GM19372 (cell line): ENCODE measurements around the gene AVPR2.

Experiments used
- ATAC-seq: cut with Tn5 transposase; IDR thresholded peaks from one replicate; pipeline ENCODE4 v1.9.1; 2021; ENCODE audit warnings: mild to moderate bottlenecking, low read depth, moderate library complexity; ENCODE audit not compliant: unreplicated experiment

AVPR2 gene

DNA sequence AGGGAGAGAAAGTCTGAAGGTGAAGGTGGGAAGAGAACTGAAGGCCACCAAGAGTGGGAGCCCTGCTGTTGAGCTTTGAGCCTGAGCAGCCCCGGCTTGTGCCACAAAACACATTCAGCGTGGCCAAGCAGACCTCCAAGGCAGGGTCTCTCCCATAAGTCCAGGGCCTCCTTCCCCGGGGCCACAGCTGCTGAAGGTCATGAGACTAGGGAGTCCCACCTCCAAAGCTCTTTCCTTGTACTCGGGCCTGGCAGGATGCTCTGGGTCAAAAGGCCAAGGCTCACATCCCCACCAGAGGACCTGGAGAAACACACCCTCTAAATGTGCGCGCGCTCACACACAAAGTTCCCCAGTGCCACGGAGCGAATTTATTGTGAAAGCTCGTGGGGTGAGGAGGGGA is 25.1 kb downstream of the AVPR2 start:
- no peak for ATAC-seq

DNA sequence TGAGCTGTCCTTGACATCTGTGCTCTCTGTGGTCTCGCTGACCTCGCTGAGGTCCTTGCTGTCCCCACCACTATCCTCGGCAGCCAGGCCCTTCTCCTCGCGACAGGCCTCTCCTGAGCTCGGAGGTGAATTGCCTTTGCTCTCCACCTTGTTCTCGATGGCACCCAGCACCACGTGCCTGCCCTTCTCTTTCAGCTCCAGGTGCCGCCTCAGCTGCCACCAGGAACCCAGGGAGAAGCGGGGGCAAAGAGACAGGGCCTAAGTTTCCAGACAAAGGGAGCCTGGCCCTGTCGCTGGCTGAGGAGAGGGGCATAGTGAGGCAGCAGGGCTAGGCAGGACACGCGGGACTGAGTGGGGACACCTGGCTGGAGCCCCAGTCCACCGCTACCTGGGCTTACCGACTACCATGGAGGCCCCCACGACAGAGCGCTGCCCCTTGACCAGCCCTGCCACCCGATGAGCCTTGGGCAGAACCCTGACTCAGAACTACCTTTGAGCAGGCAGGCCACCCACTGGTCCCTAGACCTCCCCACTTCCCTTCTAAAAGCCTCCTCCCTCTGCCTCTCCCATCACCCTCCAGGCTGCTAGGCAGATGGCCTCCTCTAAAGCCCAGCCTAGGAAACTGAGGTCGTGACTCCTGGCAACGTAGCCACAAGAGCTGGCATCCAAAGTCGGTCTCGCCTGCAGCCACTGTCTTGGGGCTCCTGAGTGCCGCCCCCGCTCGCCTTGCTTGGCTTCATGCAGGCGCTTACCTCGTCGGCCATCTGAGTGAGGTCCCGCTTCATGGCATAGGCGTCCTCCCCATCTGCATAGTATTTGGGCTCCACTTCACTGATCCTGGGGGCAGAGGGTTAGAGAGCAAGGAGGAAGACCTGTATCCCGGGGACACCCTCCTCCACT is 25.8 kb downstream of the AVPR2 start:
- ATAC-seq: no peak

DNA sequence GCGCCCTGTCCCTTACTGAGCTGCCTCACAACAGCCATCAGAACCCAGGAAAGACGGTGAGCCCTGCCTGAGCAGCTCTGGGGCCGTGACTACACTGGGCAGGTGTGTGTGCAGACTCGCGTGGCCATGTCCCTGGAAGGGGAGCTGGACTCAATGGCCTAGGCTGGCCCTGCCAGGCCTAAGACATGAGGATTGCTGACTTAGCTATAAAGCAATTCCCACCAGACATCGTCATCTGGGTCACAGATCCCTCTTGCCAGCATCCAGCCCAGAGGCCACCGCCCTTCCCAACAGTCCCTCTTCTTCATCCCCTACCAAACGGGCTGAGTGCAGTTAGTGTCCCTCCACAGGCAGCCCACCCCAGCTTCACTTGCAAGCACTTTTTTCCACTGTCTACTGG is 26.7 kb downstream of the AVPR2 start:
- ATAC-seq: no peak

DNA sequence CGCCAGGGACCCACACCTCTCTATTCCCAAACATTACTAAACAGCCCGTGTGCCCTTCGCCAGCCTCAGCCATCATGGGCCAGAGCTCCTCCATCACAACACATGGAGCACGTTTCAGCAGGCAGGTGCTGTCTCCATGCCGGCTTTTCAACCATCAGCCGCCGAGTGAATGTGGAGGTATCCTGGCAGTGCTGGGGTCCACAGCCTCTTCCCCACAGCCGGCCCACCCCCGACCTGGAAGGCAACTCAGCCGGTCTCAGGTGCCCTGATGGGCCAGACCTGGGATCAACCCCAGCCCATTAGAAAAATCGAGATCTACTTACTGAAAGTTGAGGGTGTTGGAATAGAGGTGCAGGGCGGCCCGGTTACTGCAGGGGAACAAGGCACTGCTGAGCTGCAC is 27.3 kb downstream of the AVPR2 start:
- no peak for ATAC-seq

DNA sequence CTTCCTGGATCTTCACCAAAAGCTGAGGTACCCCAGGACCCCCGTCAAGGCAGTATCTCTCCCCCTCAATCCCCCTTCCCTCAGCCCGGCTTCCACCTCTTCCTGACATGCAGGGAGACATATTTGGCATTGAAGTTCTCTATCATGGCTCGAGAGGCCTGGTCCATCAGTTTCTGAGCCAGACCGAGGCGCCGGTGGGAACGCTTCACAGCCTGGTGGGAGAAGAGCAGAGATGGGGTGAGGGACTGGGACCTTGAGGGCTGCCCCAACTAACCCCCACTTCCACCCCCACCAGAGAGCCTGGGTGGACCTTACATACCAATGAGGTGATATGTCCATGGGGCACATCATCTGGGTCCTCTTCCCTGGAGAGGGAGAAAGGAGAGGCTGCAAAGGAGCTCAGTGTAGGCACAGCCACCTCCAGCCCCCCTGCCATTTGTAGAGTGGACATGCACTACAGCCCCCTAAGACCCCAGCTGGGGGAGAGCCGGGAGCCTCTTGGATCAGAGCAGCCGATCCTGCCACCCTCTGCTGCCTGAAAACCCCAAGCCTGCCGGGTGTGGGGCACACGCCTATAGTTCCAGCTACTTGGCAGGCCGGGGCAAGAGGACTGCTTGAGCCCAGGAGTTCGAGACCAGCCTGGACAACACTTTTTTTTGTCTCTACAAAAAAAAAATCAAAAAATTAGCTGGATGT is 27.9 kb downstream of the AVPR2 start:
- no peak for ATAC-seq

DNA sequence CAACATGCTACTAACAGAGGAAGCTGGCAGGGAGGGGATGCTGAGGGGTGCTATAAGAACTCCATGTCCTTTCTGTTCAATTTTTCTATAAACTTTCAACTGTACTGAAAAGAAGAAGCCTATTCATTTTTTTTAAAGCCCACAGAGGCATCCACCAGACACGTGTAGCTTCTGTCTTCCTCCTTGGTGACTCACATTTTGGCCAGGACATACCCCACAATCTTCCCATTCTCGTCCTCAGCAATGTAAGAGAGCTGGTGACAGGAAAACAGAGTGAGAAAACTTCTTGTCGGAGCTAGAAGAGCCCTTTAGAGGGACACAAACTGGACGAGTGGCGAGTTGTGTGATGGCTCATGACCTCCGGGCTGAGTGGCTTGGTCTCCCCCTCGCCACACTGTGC is 29.3 kb downstream of the AVPR2 start:
- ATAC-seq: no peak

DNA sequence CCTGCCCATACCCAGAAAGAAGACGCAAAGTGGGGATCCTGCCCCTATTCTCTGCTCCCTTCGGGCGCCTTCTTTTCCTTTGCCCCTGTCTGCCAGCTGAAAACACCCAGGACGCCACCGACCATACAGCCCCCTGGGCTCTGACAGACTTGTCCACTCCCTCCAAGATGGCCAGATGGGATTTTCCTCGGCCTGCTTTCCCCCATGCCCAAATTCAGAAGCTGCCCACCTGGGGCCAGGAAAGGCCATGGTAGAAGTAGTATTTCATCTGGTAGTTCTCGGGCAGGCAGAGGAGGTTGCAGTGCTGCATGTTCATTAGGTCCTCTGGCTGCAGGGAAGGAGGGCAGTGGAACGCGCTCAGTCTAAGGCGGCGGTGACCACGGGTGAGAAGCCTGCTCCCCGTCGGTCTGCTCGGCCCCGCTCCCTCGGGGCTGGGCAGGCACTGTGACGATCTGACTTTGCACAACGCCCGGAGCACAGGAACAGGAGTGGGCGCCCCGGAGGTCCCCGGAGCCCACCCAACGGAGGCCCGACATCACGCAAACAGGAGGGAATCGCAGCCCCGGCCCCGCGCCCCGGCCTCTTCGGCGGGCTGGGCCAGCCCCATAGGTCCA is 29.8 kb downstream of the AVPR2 start:
- no peak for ATAC-seq

DNA sequence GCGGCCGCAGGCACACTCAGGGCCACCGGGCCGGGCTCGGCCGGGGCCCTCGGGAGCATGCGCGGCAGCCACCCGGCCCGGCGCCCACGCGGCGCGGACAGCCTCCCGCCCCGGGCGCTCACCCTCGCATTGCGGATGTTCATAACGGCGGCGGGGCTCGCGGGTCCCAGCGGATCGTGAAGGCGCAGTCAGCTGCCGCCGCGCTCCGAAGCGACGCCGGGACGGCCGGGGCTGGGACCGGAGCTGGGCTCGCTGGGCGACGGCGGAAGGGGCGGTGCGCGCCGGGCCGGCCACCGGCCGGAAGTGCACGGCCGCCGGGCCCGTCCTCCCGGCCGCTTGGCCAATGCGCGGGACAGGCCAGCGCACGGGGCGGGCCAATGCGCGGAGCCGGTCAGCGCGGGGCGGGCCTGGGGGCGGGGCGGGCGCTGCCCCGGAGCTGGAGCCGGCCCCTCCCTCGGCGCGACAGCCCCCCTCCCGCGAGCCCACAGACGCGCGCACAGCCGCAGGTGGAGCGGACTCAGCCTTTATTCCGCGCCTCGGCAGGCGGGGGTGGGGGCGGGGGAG is 30.4 kb downstream of the AVPR2 start, which contains the start of gene NAA10:
TSS of gene NAA10 (minus strand) at position 276 of the 564 bp plus-strand sequence. CDS start at position 143, 133 bp downstream.
- ATAC-seq: peak; percentile 90

DNA sequence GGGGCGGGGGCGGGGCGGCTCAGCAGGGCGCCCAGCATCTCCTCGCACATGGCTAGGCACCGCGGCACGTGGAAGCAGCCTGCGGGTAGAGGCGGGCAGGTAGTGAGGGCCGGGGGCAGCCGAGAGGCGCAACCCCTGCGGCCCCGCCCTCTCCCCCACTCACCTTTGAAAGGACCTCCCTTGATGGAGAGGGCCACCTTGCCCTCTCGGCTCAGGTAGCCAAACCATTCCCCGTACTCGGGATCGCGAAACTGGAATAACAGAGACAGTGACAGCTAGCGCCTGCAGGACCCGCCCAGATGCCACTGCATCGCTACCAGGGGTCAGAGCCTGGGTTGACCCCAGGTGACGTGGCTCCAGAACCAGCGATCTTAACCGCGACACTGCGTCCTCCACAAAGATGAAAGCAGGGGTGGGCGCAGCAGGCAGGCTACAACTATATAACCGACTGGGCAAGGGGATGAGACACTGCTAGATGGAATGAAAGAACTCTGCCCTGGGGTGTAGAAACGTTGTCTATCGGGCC is 30.9 kb downstream of the AVPR2 start:
- peak; percentile 18 for ATAC-seq

DNA sequence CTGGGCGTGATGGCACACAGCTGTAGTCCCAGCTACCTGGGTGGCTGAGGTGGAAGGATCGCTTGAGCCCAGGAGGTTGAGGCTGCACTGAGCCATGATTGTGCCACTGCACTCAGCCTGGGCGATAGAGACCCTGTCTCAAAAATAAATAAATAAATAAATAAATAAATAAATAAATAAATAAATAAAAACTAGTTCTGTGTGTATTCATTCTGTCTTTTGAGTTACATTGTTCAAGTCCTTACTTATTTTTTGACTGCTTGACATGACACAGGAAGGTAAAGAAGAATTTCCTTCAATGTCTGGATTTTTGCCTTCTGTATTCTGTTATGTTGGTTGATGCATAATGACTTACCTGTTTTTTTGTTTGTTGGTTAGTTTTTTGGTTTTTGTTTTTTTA is 32.6 kb downstream of the AVPR2 start:
- ATAC-seq: no peak

DNA sequence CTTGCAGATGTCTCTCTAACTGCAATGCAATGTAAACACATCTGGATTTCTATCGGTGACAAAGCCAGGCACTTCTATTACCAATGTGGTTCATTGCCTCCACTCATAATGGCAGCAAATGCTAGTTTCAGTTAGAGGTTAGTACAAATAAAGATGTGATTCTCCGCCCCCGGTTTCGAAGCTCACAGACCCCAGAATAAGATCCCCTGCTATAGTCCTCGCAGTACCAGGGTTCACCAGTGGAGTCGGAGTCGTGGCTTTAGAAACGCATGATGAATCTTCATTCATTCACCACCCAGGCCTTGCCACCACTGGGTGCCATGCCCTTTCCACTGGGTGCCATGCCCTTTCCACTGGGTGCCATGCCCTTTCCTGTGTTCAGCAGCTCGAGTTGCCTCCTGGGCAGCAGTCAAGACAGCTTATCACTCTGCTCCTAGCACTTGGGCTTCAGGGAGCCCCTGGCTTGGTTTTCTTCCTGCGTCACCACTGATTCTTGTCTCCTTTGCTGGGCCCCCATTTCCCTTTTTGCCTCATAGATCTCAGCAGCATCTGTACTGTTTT is 33.8 kb downstream of the AVPR2 start:
- ATAC-seq: no peak

DNA sequence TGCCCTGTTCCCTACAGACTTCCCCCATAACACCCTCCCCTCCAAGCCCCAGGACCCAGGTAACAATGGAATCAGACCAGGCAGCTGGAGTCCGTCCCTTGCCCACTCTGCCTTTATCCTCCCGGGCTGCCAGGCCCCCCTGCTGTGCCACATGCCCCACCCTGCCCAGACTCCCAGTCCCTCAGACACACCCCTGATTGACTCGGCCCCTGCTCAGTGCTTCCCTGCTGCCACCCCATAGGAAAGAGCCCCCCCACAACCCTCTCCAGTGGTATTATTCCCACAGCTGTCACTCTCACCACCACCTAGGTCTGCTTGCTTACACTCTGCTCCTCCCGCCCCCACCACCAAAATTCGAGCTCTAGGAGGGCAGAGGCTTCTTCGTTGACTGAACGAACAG is 35.1 kb downstream of the AVPR2 start:
- ATAC-seq: no peak

DNA sequence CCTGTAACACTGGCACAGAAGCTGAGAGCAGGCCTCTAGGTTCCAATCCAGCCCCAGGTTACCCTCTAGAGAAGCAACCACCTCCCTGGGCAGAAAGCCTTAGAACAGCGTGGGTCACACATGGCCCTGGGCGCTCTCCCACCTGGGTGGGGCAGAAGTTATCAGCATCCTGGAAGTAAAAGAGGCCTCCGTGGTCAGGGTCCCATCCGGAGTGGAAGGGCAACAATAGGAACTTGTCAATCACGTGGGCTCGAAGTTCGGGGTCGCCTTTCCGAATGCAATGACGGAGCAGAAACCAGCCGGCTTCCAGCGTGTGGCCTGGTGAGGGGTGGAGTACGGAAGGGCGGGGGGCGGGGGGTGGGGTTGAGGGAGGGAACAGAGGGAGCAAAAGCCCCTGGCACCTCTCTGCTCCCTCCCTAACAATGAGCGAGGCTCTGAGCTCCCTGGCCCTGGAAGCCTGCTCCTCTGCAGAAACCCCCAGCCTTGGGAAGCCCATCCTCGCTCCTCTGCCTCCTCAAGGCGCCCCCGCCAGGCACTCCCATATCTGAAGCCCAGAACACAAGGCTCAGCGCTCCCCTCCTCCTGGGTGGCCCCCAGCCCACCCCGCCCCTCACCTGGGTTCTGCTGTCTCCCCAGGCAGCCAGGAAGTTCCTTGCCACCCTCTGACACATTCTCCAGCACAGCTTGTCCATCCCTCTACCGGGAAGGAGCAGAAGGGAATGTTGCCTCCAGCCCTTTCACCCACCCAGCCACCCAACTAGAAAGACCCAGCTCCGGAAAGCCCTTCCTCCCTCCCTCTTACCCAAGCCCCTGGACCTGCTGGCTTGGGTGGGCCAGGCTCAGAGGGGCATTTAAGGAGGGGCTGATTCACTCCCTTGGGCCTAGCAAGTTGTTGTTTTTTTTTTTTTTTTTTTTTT is 37.1 kb downstream of the AVPR2 start:
- no peak for ATAC-seq

DNA sequence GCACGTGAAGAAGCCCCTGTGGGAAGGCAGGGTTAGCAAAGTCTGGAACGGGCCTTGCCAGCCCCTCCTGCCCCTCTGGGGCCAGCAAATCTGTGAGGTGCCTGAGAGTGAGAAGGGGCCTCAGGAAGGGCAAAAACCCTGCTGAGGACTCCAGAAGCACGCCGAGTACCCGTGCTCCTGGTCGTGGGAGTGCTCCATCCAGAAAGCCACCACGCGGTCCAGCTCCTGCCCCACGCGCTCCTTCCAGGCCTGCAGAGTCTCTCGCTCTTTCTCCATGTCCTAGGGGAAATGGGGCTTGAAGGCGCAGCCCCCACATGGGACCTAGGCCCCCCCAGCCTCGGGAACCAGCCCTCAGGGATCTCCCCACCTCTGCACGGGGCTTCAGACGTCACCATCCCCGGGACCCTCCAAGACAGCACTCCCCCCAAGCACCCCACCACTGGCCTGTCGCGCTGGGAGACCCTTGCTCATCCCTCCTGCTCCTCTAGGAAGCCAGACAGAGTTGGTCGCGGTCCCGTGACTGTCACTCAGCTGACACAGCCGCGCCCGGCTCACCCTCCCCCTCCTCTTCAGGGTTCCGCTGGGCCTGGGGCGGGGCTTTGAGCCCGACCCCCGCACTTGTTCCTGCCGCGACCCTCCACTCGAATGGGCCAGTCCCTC is 39.8 kb downstream of the AVPR2 start, which contains the start of gene RENBP:
TSS of gene RENBP (minus strand) at position 504 of the 660 bp plus-strand sequence. CDS start at position 471, 33 bp downstream.
- no peak for ATAC-seq

DNA sequence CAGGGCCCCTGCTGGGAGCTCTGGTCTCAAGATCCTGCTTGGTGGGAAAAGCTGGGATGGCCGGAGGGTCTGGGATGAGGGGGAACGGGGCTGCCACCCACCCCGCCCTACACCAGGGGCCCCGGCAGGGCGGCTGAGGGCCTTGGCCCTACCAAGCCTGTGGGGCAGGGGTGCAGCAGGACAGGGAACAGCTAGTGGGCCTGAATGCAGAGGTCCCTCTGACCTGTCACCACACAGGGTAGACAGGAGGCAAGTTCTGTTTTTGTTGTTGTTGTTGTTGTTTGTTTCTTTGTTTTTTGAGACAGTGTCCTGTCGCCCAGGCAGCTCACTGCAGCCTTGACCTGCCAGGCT is 40.3 kb downstream of the AVPR2 start:
- ATAC-seq: no peak

DNA sequence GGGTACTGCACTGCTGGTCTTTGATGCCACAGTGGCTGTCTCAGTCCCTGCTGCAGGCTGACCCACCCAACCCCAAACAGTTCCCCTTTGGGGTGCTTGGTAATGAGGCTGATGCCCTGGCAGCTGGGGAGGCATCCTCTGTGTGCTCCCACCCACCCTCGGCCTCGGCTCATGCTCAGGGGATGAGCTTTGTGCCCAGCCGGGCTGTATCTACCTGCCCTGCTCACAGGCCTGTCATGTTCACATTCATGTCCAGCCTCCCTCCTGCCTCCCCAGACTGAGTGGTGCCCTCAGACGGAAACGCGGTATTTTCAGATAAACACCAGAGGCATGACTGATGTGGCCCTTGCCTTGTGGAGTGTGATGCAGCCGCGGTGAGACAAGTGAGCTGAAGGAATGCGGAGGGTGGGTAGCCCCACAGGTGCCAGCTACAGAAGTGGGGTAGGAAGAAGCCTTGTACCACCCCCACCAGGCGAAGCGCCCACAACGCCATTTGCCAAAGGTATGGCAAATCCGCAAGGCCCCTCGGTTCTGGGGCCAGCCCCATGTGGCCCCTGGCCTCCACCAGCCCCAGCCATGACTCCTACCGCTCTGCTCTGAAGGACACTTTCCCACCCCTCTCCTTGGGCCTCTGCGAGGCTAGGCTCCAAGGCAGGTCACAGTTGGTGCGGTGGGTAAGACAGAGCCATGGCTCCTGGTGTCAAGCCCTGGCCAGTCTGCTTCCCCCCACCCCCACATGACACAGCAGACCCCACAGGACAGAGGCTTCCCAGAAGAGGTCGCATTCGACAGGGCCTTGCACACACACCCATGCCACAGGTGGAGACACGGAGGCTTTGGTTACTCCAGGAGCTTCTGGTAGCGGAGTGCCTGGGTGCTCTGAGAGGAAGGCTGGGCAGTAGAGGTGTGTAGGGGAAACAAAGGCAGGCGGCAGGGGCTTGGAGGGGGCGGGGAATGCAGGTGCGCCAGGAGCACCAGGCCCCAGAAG is 41.8 kb downstream of the AVPR2 start:
- no peak for ATAC-seq

DNA sequence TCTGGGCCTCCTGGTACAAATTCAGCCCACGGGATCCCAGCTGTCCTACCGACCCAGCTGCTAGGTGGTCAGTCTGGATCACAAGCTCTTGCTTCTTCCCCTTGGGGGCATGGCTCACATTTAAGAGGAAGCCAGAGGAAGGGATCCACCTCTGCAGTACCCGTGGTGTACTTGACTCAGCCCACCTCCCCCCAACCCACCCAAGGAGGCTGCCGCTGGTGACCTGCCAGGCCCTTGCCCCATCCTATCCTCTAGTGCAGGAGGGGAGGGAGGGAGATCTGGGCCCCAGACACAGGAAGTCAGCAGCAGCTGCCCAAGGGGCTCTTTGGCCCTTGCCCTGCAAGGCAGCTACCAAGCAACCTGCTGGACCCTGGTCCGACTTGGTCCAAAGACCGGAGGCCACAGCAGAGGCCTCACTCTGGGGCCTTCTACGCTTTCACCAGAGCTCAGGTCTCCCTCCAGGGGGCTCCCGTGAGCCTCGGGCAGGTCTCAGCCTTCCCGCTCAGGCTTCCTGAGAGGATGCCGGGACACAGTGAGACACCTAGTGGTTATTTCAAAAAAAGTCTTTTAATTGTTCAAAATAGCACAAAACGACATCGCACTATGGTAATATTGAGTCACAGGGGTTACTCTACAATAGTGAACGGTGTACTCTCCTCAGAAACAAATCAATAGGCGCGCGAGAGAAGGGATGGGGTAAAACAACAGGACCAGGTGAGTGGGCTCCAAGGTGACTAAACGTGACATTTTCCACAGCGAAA is 42.7 kb downstream of the AVPR2 start:
- ATAC-seq: no peak
